Stomach (tissue), 4 donors: ENCODE results near the gene TRPM3.

Experiments used
- EP300 ChIP-seq: sonication (generic); formaldehyde crosslinking; IDR thresholded peaks from one replicate; pipeline ENCODE4 v1.6.1; 2017; ENCODE audit warnings: antibody characterized with exemption
- POLR2AphosphoS5 ChIP-seq, 3 donors: sonication (generic); formaldehyde crosslinking; IDR thresholded peaks; one replicate each; pipeline ENCODE4 v1.6.1; 2016; ENCODE audit warnings: antibody characterized with exemption in 3 of 3
- TF ChIP-seq, protein P1 (sequence below), 7 experiments: fragments of 450-650 bp in 4 of 7; fragments of 200-600 bp in 3 of 7; sonication (generic) in 3 of 7; IDR thresholded peaks; one replicate each; pipeline ENCODE4 v1.5.1; 2016 to 2019; ENCODE audit warnings: antibody characterized with exemption in 7 of 7, control low read depth in 2 of 7, mild to moderate bottlenecking in 1 of 7

GRCh38 chr9:70493029-70493428 lies 628.4 kb downstream of the TRPM3 start:
- TF ChIP-seq, protein P1, sequence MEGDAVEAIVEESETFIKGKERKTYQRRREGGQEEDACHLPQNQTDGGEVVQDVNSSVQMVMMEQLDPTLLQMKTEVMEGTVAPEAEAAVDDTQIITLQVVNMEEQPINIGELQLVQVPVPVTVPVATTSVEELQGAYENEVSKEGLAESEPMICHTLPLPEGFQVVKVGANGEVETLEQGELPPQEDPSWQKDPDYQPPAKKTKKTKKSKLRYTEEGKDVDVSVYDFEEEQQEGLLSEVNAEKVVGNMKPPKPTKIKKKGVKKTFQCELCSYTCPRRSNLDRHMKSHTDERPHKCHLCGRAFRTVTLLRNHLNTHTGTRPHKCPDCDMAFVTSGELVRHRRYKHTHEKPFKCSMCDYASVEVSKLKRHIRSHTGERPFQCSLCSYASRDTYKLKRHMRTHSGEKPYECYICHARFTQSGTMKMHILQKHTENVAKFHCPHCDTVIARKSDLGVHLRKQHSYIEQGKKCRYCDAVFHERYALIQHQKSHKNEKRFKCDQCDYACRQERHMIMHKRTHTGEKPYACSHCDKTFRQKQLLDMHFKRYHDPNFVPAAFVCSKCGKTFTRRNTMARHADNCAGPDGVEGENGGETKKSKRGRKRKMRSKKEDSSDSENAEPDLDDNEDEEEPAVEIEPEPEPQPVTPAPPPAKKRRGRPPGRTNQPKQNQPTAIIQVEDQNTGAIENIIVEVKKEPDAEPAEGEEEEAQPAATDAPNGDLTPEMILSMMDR (IDR thresholded peaks at IDR 0.05): no peak
- TF ChIP-seq EP300 (no peak), POLR2AphosphoS5 (IDR thresholded peaks at IDR 0.05) (peak in 2 of 3 donors; percentile 17 to 33)
